HEK293 (cell line): ENCODE data around the gene PLCG2.

ENCODE experiments used
- ZNF341 ChIP-seq: fragments of 450-650 bp; formaldehyde crosslinking; IDR thresholded peaks from 2 replicates; pipeline ENCODE4; 2016; ENCODE audit warnings: low read depth, missing biosample characterization, missing genetic modification characterization
- ZNF610 ChIP-seq: fragments of 450-650 bp; formaldehyde crosslinking; IDR thresholded peaks from 2 replicates; pipeline ENCODE4 v1.5.1; 2016; ENCODE audit warnings: missing biosample characterization, missing genetic modification characterization, borderline replicate concordance
- TF ChIP-seq, protein P1 (sequence below): fragments of 450-650 bp; formaldehyde crosslinking; IDR thresholded peaks from 2 replicates; pipeline ENCODE4 v1.5.1; 2016; ENCODE audit warnings: missing biosample characterization, missing genetic modification characterization

DNA sequence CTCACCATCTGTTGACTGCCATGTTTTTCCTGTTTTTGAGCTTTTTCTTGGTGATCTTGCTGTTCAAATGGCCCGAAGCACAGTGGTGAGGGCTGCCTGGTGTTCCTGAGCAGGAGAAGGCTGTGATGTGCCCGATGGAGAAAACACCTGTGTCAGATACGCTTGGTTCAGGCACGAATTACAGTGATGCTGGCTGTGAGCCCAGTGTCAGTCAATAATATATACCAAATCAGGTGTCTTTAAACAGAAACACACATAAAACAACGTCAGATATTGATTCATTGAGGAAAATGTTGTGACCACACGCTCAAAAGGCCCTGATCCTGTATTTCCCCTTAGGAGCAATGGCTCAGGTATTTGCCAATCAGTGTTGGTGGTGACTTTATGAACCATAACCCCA, 120.5 kb downstream of the PLCG2 start:
- TF ChIP-seq, protein P1, sequence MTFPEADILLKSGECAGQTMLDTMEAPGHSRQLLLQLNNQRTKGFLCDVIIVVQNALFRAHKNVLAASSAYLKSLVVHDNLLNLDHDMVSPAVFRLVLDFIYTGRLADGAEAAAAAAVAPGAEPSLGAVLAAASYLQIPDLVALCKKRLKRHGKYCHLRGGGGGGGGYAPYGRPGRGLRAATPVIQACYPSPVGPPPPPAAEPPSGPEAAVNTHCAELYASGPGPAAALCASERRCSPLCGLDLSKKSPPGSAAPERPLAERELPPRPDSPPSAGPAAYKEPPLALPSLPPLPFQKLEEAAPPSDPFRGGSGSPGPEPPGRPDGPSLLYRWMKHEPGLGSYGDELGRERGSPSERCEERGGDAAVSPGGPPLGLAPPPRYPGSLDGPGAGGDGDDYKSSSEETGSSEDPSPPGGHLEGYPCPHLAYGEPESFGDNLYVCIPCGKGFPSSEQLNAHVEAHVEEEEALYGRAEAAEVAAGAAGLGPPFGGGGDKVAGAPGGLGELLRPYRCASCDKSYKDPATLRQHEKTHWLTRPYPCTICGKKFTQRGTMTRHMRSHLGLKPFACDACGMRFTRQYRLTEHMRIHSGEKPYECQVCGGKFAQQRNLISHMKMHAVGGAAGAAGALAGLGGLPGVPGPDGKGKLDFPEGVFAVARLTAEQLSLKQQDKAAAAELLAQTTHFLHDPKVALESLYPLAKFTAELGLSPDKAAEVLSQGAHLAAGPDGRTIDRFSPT (tag by site-specific recombination) = no peak
- TF ChIP-seq ZNF610 (tag by site-specific recombination) (no peak), ZNF341 (tag by site-specific recombination) (no peak)
